CD8-positive, alpha-beta memory T cell (primary cell): ENCODE data around the gene SCAF1. TPM values are rescaled to one million over a fixed set of nuclear protein-coding genes. Genes with fewer than 3 reads are reported as not detected.

Source experiments
- CTCF ChIA-PET: fragments of 350-600 bp; sonication (Branson Sonifier 250); formaldehyde crosslinking; loops from one replicate; lab custom pipeline; 2021; ENCODE audit warnings: antibody characterized with exemption; lab: Charles Lee
- POLR2A ChIA-PET: fragments of 350-600 bp; sonication (Branson Sonifier 250); formaldehyde crosslinking; loops from one replicate; lab custom pipeline; 2021; ENCODE audit warnings: antibody characterized with exemption; lab: Charles Lee
- DNase-seq, 5 donors: peaks; one replicate each; pipeline versions ENCODE4 v3.0.0 to v3.0.0-alpha.2; 2020 to 2022; ENCODE audit warnings: mixed read lengths in 1 of 5
- H3K27ac ChIP-seq: one replicate; pipeline ENCODE4 v1.7.0; 2013; ENCODE audit warnings: low read depth, mild to moderate bottlenecking, low read length, moderate library complexity
- H3K27me3 ChIP-seq: 2 replicates; pipeline ENCODE4 v1.7.0; 2013; ENCODE audit warnings: low read length, mild to moderate bottlenecking; ENCODE audit not compliant: insufficient read depth, poor library complexity, severe bottlenecking
- H3K36me3 ChIP-seq: 2 replicates; pipeline ENCODE4 v1.7.0; 2013; ENCODE audit warnings: mild to moderate bottlenecking, low read length, moderate library complexity; ENCODE audit not compliant: insufficient read depth
- H3K4me1 ChIP-seq: 2 replicates; pipeline ENCODE4 v1.7.0; 2013; ENCODE audit warnings: mild to moderate bottlenecking, low read length, moderate library complexity; ENCODE audit not compliant: insufficient read depth
- H3K4me3 ChIP-seq: 2 replicates; pipeline ENCODE4 v1.7.0; 2013; ENCODE audit warnings: mild to moderate bottlenecking, low read length
- H3K9me3 ChIP-seq: 2 replicates; pipeline ENCODE4 v1.7.0; 2013; ENCODE audit warnings: mild to moderate bottlenecking, low read length
- H3K27ac Mint-ChIP-seq, 8 donors: one replicate each; pipeline ENCODE4 v1.8.0; 2020 to 2021; ENCODE audit warnings: mixed read lengths in 8 of 8, mild to moderate bottlenecking in 6 of 8, inconsistent platforms in 3 of 8, moderate library complexity in 3 of 8
- H3K27me3 Mint-ChIP-seq, 2 donors: one replicate each; pipeline ENCODE4 v1.8.0; 2020 to 2021; ENCODE audit warnings: mixed read lengths in 2 of 2, mild to moderate bottlenecking in 1 of 2, moderate library complexity in 1 of 2
- H3K36me3 Mint-ChIP-seq, 3 donors: one replicate each; pipeline ENCODE4 v1.8.0; 2020 to 2021; ENCODE audit warnings: mixed read lengths in 3 of 3, inconsistent platforms in 1 of 3, mild to moderate bottlenecking in 1 of 3
- H3K4me1 Mint-ChIP-seq, 3 donors: one replicate each; pipeline ENCODE4 v1.8.0; 2020 to 2021; ENCODE audit warnings: mixed read lengths in 3 of 3, inconsistent platforms in 1 of 3, mild to moderate bottlenecking in 1 of 3
- H3K4me3 Mint-ChIP-seq, 7 donors: one replicate each; pipeline ENCODE4 v1.8.0; 2020 to 2021; ENCODE audit warnings: mixed read lengths in 7 of 7, mild to moderate bottlenecking in 6 of 7, moderate library complexity in 4 of 7, inconsistent platforms in 2 of 7
- H3K9me3 Mint-ChIP-seq, 5 donors: one replicate each; pipeline ENCODE4 v1.8.0; 2020 to 2022; ENCODE audit warnings: mixed read lengths in 5 of 5, mild to moderate bottlenecking in 3 of 5, moderate library complexity in 2 of 5, inconsistent platforms in 1 of 5
- polyA plus RNA-seq: library from polyadenylated mRNA; unstranded; fragments of 300-500 nt; fragmentation: Illumina TruSeq; gene quantifications from one replicate; pipeline ENCODE4 v1.2.3, GENCODE V29; 2021
- total RNA-seq, 2 experiments: library from RNA; stranded (reverse); gene quantifications; one replicate each; pipeline ENCODE4 v1.2.3, GENCODE V29; 2021

SCAF1 gene
- total and polyA plus RNA-seq, 3 experiments from 2014 or later: 3.2 to 79.7 (median 79.2) TPM

DNA sequence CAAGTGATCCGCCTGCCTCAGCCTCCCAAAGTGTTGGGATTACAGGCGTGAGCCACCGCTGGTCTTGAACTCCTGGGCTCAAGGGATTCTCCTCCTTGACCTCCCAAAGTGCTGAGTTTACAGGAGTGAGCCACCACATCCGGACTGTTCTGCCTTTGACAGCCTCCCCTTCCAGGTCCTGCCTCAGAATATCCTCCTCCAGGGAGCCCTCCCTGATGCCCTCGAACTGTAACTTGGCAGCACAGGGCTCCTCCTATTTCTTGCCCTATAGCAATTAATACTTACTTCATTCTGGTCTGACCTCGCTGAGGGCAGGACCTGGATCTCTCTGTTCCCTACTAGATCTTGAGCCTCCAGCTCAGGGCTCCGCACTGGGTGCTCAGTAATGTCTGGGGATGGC lies 54.9 kb downstream of the SCAF1 start:
- Histone ChIP-seq H3K9me3 (no peaks in the 10 kb centered on the region), H3K4me3 (no peak overlapping the region), H3K36me3 (no peaks in the 10 kb centered on the region), H3K4me1 (no peaks in the 10 kb centered on the region), H3K27me3 (no peaks in the 10 kb centered on the region), H3K27ac (no peak overlapping the region)
- DNase-seq: no peak
- Mint-ChIP-seq H3K36me3 (peaks cover 0 to 2% (median 0%) of the 10 kb centered on the region in 3 donors), H3K27ac (no peak overlapping the region), H3K4me3 (no peak overlapping the region), H3K9me3 (no peaks in the 10 kb centered on the region), H3K4me1 (peaks cover 0 to 4% (median 2%) of the 10 kb centered on the region in 3 donors), H3K27me3 (peaks cover 8 to 9% of the 10 kb centered on the region in 2 donors)
- CTCF ChIA-PET: no interaction called here
- POLR2A ChIA-PET: no interaction called here

DNA sequence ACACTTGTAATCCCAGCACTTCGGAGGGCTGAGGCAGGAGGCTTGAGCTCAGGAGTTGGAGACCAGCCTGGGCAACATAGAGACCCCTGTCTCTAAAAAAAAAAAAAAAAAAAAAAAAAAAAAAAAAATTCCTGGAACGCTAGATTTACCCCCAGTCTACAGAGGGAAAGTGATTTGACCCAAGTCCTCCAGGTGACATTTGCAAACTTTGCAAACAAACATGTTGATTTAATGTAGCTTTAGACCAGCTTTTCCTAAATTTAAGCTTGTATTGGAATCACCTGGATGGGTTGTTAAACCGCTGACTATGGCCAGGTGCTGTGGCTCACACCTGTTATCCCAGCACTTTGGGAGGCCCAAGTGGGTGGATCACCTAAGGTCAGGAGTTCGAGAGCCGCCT lies 57.4 kb downstream of the SCAF1 start:
- Mint-ChIP-seq H3K27me3 (peaks cover 0 to 7% of the 10 kb centered on the region in 2 donors), H3K36me3 (no peaks in the 10 kb centered on the region), H3K9me3 (no peaks in the 10 kb centered on the region), H3K4me1 (no peaks in the 10 kb centered on the region), H3K4me3 (no peak overlapping the region), H3K27ac (no peak overlapping the region)
- Histone ChIP-seq H3K27ac (no peak overlapping the region), H3K4me3 (no peak overlapping the region), H3K36me3 (no peaks in the 10 kb centered on the region), H3K9me3 (no peaks in the 10 kb centered on the region), H3K4me1 (no peaks in the 10 kb centered on the region), H3K27me3 (no peaks in the 10 kb centered on the region)
- ChIA-PET CTCF (interaction anchor here (1.5 kb wide), 1 partner anchor 18 kb away, joined by 3 read pairs; no protein-coding TSS in a partner anchor), POLR2A (no interaction called here)
- no peak for DNase-seq

DNA sequence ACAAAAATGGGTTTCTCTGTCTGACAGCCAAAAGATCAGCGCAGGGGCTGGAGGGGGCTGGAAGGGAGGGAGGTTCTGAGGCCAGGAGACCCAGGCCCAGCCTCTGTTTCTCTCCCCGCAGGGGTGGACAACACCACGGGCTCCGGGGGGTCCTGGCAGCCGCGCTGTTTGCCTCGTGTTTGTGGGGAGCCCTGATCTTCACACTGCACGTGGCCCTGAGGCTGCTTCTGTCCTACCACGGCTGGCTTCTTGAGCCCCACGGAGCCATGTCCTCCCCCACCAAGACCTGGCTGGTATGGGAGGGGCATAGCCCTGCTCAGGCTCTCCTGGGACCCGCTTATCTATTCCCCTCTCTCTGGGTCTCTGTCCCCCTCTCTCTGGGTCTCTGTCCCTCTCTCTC lies 58.6 kb downstream of the SCAF1 start:
- H3K27ac Mint-ChIP-seq: no peak overlapping the region
- no peak overlapping the region for H3K27ac ChIP-seq
- ChIA-PET POLR2A (no interaction called here), CTCF (no interaction called here)
- no peaks in the 10 kb centered on the region for H3K27me3 ChIP-seq
- DNase-seq: no peak
- H3K9me3 Mint-ChIP-seq: no peaks in the 10 kb centered on the region
- peaks cover 0 to 5% of the 10 kb centered on the region in 2 donors for H3K27me3 Mint-ChIP-seq
- no peaks in the 10 kb centered on the region for H3K9me3 ChIP-seq
- H3K36me3 ChIP-seq: no peaks in the 10 kb centered on the region
- H3K36me3 Mint-ChIP-seq: no peaks in the 10 kb centered on the region
- no peak overlapping the region for H3K4me3 Mint-ChIP-seq
- H3K4me3 ChIP-seq: no peak overlapping the region
- no peaks in the 10 kb centered on the region for H3K4me1 Mint-ChIP-seq
- no peaks in the 10 kb centered on the region for H3K4me1 ChIP-seq

DNA sequence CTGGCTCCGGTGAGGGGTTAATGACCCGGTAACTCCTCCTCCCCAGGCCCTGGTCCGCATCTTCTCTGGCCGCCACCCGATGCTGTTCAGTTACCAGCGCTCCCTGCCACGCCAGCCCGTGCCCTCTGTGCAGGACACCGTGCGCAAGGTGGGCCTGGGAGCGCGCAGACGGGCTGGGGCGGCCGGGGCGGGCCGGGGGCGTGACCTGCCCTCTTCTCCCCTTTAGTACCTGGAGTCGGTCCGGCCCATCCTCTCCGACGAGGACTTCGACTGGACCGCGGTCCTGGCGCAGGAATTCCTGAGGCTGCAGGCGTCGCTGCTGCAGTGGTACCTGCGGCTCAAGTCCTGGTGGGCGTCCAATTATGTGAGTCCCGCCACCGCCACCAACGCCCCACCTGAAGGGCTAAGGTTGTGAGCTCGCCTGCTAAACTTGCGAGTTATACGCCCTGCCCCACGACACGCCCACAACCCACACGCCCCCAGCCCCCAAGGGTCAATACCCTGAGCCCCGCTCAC lies 59.3 kb downstream of the SCAF1 start:
- no peak overlapping the region for H3K4me3 Mint-ChIP-seq

DNA sequence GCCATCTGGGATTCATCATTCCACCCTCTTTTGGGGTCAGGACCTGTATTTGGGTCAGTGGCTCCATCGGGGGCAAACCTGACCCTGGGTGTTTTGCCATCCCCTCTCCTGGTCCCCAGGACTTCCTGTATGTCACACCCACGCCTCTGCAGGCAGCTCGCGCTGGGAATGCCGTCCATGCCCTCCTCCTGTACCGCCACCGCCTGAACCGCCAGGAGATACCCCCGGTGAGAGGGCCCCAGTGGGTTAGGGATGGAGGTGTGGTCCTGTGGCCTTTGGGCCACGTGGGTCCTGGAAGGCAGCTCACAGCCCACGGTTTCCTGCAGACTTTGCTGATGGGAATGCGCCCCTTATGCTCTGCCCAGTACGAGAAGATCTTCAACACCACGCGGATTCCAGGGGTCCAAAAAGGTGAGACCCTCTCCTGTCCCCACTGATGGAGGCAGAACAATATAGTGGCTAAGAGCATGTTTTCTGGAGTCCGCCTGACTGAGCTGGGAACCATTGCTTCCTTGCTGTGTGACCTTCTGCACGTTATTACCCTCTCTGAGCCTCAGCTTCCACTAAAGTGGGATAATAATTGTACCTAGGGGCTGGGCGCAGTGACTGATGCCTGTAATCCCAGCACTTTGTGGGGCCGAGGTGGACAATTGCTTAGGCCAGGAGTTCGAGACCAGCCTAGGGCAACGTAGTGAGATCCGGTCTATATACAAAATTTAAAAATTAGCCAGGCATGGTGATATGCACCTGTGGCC lies 63.1 kb downstream of the SCAF1 start:
- no peak overlapping the region for H3K27ac Mint-ChIP-seq
- CTCF ChIA-PET: interaction anchor here (0.9 kb wide), 1 partner anchor 13 kb away, joined by 3 read pairs; no protein-coding TSS in a partner anchor
- no peaks in the 10 kb centered on the region for H3K36me3 ChIP-seq
- DNase-seq: no peak
- no peaks in the 10 kb centered on the region for H3K9me3 Mint-ChIP-seq
- no peaks in the 10 kb centered on the region for H3K9me3 ChIP-seq
- H3K4me1 ChIP-seq: no peaks in the 10 kb centered on the region
- no peaks in the 10 kb centered on the region for H3K27me3 ChIP-seq
- H3K36me3 Mint-ChIP-seq: peaks cover 0 to 1% (median 0%) of the 10 kb centered on the region in 3 donors
- POLR2A ChIA-PET: no interaction called here
- H3K27ac ChIP-seq: no peak overlapping the region
- H3K4me1 Mint-ChIP-seq: no peaks in the 10 kb centered on the region
- no peak overlapping the region for H3K4me3 ChIP-seq
- no peak overlapping the region for H3K4me3 Mint-ChIP-seq
- peaks cover 2 to 9% of the 10 kb centered on the region in 2 donors for H3K27me3 Mint-ChIP-seq

More for the DNA sequence above, 59.3 kb downstream of the SCAF1 start:
- H3K4me3 ChIP-seq: no peak overlapping the region
- H3K27me3 ChIP-seq: no peaks in the 10 kb centered on the region
- no peak overlapping the region for H3K27ac ChIP-seq
- no peaks in the 10 kb centered on the region for H3K9me3 ChIP-seq
- Mint-ChIP-seq H3K27me3 (peaks cover 0 to 8% of the 10 kb centered on the region in 2 donors), H3K27ac (no peak overlapping the region), H3K4me1 (no peaks in the 10 kb centered on the region), H3K36me3 (no peaks in the 10 kb centered on the region), H3K9me3 (no peaks in the 10 kb centered on the region)
- no peak for DNase-seq
- no peaks in the 10 kb centered on the region for H3K36me3 ChIP-seq
- ChIA-PET POLR2A (no interaction called here), CTCF (no interaction called here)
- H3K4me1 ChIP-seq: no peaks in the 10 kb centered on the region

DNA sequence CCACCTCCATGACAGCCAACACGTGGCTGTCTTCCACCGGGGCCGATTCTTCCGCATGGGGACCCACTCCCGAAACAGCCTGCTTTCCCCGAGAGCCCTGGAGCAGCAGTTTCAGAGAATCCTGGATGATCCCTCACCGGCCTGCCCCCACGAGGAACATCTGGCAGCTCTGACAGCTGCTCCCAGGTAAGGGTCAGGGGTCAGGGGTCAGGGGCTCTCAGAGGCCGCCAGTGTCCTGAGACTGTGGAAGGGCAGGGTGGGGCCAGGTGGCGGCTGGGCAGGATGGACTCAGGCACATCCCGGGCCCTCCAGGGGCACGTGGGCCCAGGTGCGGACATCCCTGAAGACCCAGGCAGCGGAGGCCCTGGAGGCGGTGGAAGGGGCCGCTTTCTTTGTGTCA lies 63.9 kb downstream of the SCAF1 start:
- no peaks in the 10 kb centered on the region for H3K4me1 Mint-ChIP-seq
- Histone ChIP-seq H3K4me1 (no peaks in the 10 kb centered on the region), H3K36me3 (no peaks in the 10 kb centered on the region), H3K27ac (no peak overlapping the region), H3K27me3 (no peaks in the 10 kb centered on the region), H3K9me3 (no peaks in the 10 kb centered on the region), H3K4me3 (no peak overlapping the region)
- H3K27ac Mint-ChIP-seq: no peak overlapping the region
- no peaks in the 10 kb centered on the region for H3K9me3 Mint-ChIP-seq
- H3K27me3 Mint-ChIP-seq: peaks cover 5 to 11% of the 10 kb centered on the region in 2 donors
- no peak for DNase-seq
- CTCF ChIA-PET: no interaction called here
- H3K36me3 Mint-ChIP-seq: peaks cover 0 to 5% (median 0%) of the 10 kb centered on the region in 3 donors
- no peak overlapping the region for H3K4me3 Mint-ChIP-seq
- POLR2A ChIA-PET: no interaction called here

Other genes with a start within 250 kb of the SCAF1 start
- gene PTH2, start 218.8 kb upstream of the SCAF1 start, total RNA-seq: not detected
- gene PTH2, start 218.8 kb upstream of the SCAF1 start, polyA plus RNA-seq: not detected
- not detected for gene GFY, start 216.8 kb upstream of the SCAF1 start, total RNA-seq
- not detected for gene GFY, start 216.8 kb upstream of the SCAF1 start, polyA plus RNA-seq
- under 1 TPM; 0.07 to 0.09 TPM for gene SLC17A7, start 200.7 kb upstream of the SCAF1 start, total RNA-seq
- gene SLC17A7, start 200.7 kb upstream of the SCAF1 start, polyA plus RNA-seq: not detected
- gene PIH1D1, start 190.4 kb upstream of the SCAF1 start, total RNA-seq: 100 to 1,000 TPM; 132 to 138 TPM
- 81.8 TPM for gene PIH1D1, start 190.4 kb upstream of the SCAF1 start, polyA plus RNA-seq
- gene ALDH16A1, start 189.0 kb upstream of the SCAF1 start, total RNA-seq: 10 to 100 TPM; 46.7 to 51.8 TPM
- gene ALDH16A1, start 189.0 kb upstream of the SCAF1 start, polyA plus RNA-seq: 32.5 TPM
- gene FLT3LG, start 168.0 kb upstream of the SCAF1 start, total RNA-seq: 10 to 100 TPM; 63.9 to 71.5 TPM
- 148 TPM for gene FLT3LG, start 168.0 kb upstream of the SCAF1 start, polyA plus RNA-seq
- gene RPL13A, start 154.6 kb upstream of the SCAF1 start, total RNA-seq: 1,000 to 10,000 TPM; 3,865 to 3,912 TPM
- 2,679 TPM for gene RPL13A, start 154.6 kb upstream of the SCAF1 start, polyA plus RNA-seq
- 1,000 to 10,000 TPM; 2,863 to 2,871 TPM for gene RPS11, start 145.8 kb upstream of the SCAF1 start, total RNA-seq
- 1,959 TPM for gene RPS11, start 145.8 kb upstream of the SCAF1 start, polyA plus RNA-seq
- 10 to 100 TPM; 16.2 to 16.3 TPM for gene FCGRT, start 129.5 kb upstream of the SCAF1 start, total RNA-seq
- gene FCGRT, start 129.5 kb upstream of the SCAF1 start, polyA plus RNA-seq: 52.4 TPM
- 1 to 10 TPM; 1.4 to 1.7 TPM for gene RCN3, start 114.2 kb upstream of the SCAF1 start, total RNA-seq
- 2.1 TPM for gene RCN3, start 114.2 kb upstream of the SCAF1 start, polyA plus RNA-seq
- 10 to 100 TPM; 62.5 to 64.3 TPM for gene NOSIP, start 61.7 kb upstream of the SCAF1 start, total RNA-seq
- gene NOSIP, start 61.7 kb upstream of the SCAF1 start, polyA plus RNA-seq: 414 TPM
- gene PRRG2, start 60.9 kb upstream of the SCAF1 start, total RNA-seq: 1 to 10 TPM; 1.2 TPM
- 0.24 TPM for gene PRRG2, start 60.9 kb upstream of the SCAF1 start, polyA plus RNA-seq
- 10 to 100 TPM; 25.9 to 27.5 TPM for gene PRR12, start 51.0 kb upstream of the SCAF1 start, total RNA-seq
- 0.81 TPM for gene PRR12, start 51.0 kb upstream of the SCAF1 start, polyA plus RNA-seq
- gene RRAS, start 2.1 kb upstream of the SCAF1 start, total RNA-seq: 1 to 10 TPM; 5.3 to 5.8 TPM
- 16.0 TPM for gene RRAS, start 2.1 kb upstream of the SCAF1 start, polyA plus RNA-seq
- gene IRF3, start 23.6 kb downstream of the SCAF1 start, total RNA-seq: 100 to 1,000 TPM; 118 to 127 TPM
- 81.7 TPM for gene IRF3, start 23.6 kb downstream of the SCAF1 start, polyA plus RNA-seq
- 10 to 100 TPM; 68.2 to 70.9 TPM for gene BCL2L12, start 23.7 kb downstream of the SCAF1 start, total RNA-seq
- 18.9 TPM for gene BCL2L12, start 23.7 kb downstream of the SCAF1 start, polyA plus RNA-seq
- gene PRMT1, start 35.1 kb downstream of the SCAF1 start, total RNA-seq: 100 to 1,000 TPM; 529 to 537 TPM
- gene PRMT1, start 35.1 kb downstream of the SCAF1 start, polyA plus RNA-seq: 135 TPM
- 1 to 10 TPM; 6.9 to 7.2 TPM for gene ADM5, start 47.4 kb downstream of the SCAF1 start, total RNA-seq
- 0.91 TPM for gene ADM5, start 47.4 kb downstream of the SCAF1 start, polyA plus RNA-seq
- gene CPT1C, start 48.9 kb downstream of the SCAF1 start, total RNA-seq: under 1 TPM; 0.66 to 0.84 TPM
- gene CPT1C, start 48.9 kb downstream of the SCAF1 start, polyA plus RNA-seq: not detected
- gene TSKS, start 121.1 kb downstream of the SCAF1 start, total RNA-seq: under 1 TPM; 0.42 to 0.79 TPM
- not detected for gene TSKS, start 121.1 kb downstream of the SCAF1 start, polyA plus RNA-seq
- gene AP2A1, start 124.8 kb downstream of the SCAF1 start, total RNA-seq: 10 to 100 TPM; 82.5 to 87.7 TPM
- 10.1 TPM for gene AP2A1, start 124.8 kb downstream of the SCAF1 start, polyA plus RNA-seq
- gene FUZ, start 171.1 kb downstream of the SCAF1 start, total RNA-seq: 10 to 100 TPM; 26.1 to 30.1 TPM
- gene FUZ, start 171.1 kb downstream of the SCAF1 start, polyA plus RNA-seq: 4.5 TPM
- gene MED25, start 176.1 kb downstream of the SCAF1 start, total RNA-seq: 10 to 100 TPM; 42.3 to 47.2 TPM
- 23.7 TPM for gene MED25, start 176.1 kb downstream of the SCAF1 start, polyA plus RNA-seq
- 10 to 100 TPM; 91.9 to 93.7 TPM for gene PTOV1, start 208.9 kb downstream of the SCAF1 start, total RNA-seq
- 47.7 TPM for gene PTOV1, start 208.9 kb downstream of the SCAF1 start, polyA plus RNA-seq
- gene PNKP, start 225.4 kb downstream of the SCAF1 start, total RNA-seq: 10 to 100 TPM; 91.6 to 98.7 TPM
- 28.4 TPM for gene PNKP, start 225.4 kb downstream of the SCAF1 start, polyA plus RNA-seq
- gene AKT1S1, start 235.1 kb downstream of the SCAF1 start, total RNA-seq: 10 to 100 TPM; 32.8 to 33.6 TPM
- 4.7 TPM for gene AKT1S1, start 235.1 kb downstream of the SCAF1 start, polyA plus RNA-seq
- 10 to 100 TPM; 31.7 to 33.5 TPM for gene TBC1D17, start 235.5 kb downstream of the SCAF1 start, total RNA-seq
- 16.8 TPM for gene TBC1D17, start 235.5 kb downstream of the SCAF1 start, polyA plus RNA-seq